ENCODE data around the gene WDR20.
"Not testable (repeated sequence)": the region's sequence is repeated elsewhere in the genome, so short reads cannot be mapped to it uniquely, and the experiment has no call there.

WDR20 gene

GRCh38 chr14:102139286-102140026, at the start of gene WDR20:
WDR20 (plus strand) TSS chr14:102139897; CDS start chr14:102139924, 27 bp downstream.
- peak; percentile 99 for DNase-seq

GRCh38 chr14:102090713-102091112, 49.0 kb upstream of the WDR20 start:
- DNase-seq: no peak

GRCh38 chr14:102092806-102093205, 46.9 kb upstream of the WDR20 start:
- DNase-seq: no peak

- no peak for DNase-seq
Observed at GRCh38 chr14:102094101-102094500, 45.6 kb upstream of the WDR20 start.

GRCh38 chr14:102095231-102095870, 44.3 kb upstream of the WDR20 start:
- no peak for DNase-seq

- DNase-seq: no peak
Observed at GRCh38 chr14:102095871-102096568, 43.7 kb upstream of the WDR20 start.

- peak; percentile 95 for DNase-seq
Observed at GRCh38 chr14:102096569-102097188, 43.0 kb upstream of the WDR20 start.

GRCh38 chr14:102097441-102098135, 42.1 kb upstream of the WDR20 start:
- DNase-seq: no peak

- DNase-seq: no peak
Observed at GRCh38 chr14:102103062-102103695, 36.5 kb upstream of the WDR20 start.

GRCh38 chr14:102105369-102105768, 34.3 kb upstream of the WDR20 start:
- DNase-seq: no peak

- DNase-seq: not testable (repeated sequence)
Observed at GRCh38 chr14:102109332-102109731, 30.4 kb upstream of the WDR20 start.

GRCh38 chr14:102111101-102111500, 28.6 kb upstream of the WDR20 start:
- no peak for DNase-seq

- DNase-seq: no peak
Observed at GRCh38 chr14:102116361-102117180, 23.1 kb upstream of the WDR20 start.

GRCh38 chr14:102117852-102118251, 21.8 kb upstream of the WDR20 start:
- DNase-seq: no peak

- no peak for DNase-seq
Observed at GRCh38 chr14:102120888-102121287, 18.8 kb upstream of the WDR20 start.

- no peak for DNase-seq
Observed at GRCh38 chr14:102121567-102121966, 18.1 kb upstream of the WDR20 start.

- DNase-seq: no peak
Observed at GRCh38 chr14:102124419-102124818, 15.3 kb upstream of the WDR20 start.

GRCh38 chr14:102125546-102125945, 14.2 kb upstream of the WDR20 start:
- no peak for DNase-seq

- no peak for DNase-seq
Observed at GRCh38 chr14:102126807-102127455, 12.8 kb upstream of the WDR20 start.

GRCh38 chr14:102131741-102132140, 8.0 kb upstream of the WDR20 start:
- no peak for DNase-seq

GRCh38 chr14:102134021-102134420, 5.7 kb upstream of the WDR20 start:
- not testable (repeated sequence) for DNase-seq

Data from eye (tissue), 1 donor.